DOHH2 (cell line): ENCODE measurements around the gene GABARAPL2.
"Not testable (repeated sequence)": the region's sequence is repeated elsewhere in the genome, so short reads cannot be mapped to it uniquely, and the experiment has no call there.

Experiments used
- H3F3A ChIP-seq: fragments of 200-600 bp; sonication (generic), shearing (Covaris generic); 2 replicates; pipeline ENCODE4 v1.6.0; 2016; ENCODE audit warnings: antibody characterized with exemption, mild to moderate bottlenecking; ENCODE audit not compliant: control insufficient read depth, insufficient read depth
- H3K27ac ChIP-seq: fragments of 200-600 bp; sonication (generic); 2 replicates; pipeline ENCODE4 v1.5.1; 2014; ENCODE audit warnings: low read depth, mild to moderate bottlenecking, low read length, moderate library complexity
- H3K27me3 ChIP-seq: fragments of 200-600 bp; sonication (generic); 2 replicates; pipeline ENCODE4 v1.6.1; 2014; ENCODE audit warnings: mild to moderate bottlenecking, low read length, mixed read lengths; ENCODE audit not compliant: control insufficient read depth
- H3K36me3 ChIP-seq: fragments of 200-600 bp; sonication (generic); 2 replicates; pipeline ENCODE4 v1.6.1; 2014; ENCODE audit warnings: mild to moderate bottlenecking, low read length, moderate library complexity, mixed read lengths; ENCODE audit not compliant: control insufficient read depth
- H3K4me1 ChIP-seq: fragments of 200-600 bp; sonication (generic); 2 replicates; pipeline ENCODE4 v1.6.1; 2014; ENCODE audit warnings: mild to moderate bottlenecking, low read length, mixed read lengths; ENCODE audit not compliant: control insufficient read depth
- H3K4me2 ChIP-seq: fragments of 200-600 bp; sonication (generic); 2 replicates; pipeline ENCODE4 v1.6.0; 2014; ENCODE audit warnings: mild to moderate bottlenecking, low read length, moderate library complexity
- H3K4me3 ChIP-seq: fragments of 200-600 bp; sonication (generic); 2 replicates; pipeline ENCODE4 v1.5.1; 2014; ENCODE audit warnings: mild to moderate bottlenecking, low read length, mixed read lengths
- H3K79me2 ChIP-seq: fragments of 200-600 bp; sonication (generic); 2 replicates; pipeline ENCODE4 v1.6.1; 2014; ENCODE audit warnings: mild to moderate bottlenecking, low read length, mixed read lengths; ENCODE audit not compliant: control insufficient read depth
- H3K9me2 ChIP-seq: fragments of 200-600 bp; sonication (generic); replicated peaks from 2 replicates; pipeline ENCODE4 v1.6.1; 2014; ENCODE audit warnings: mild to moderate bottlenecking, low read length, mixed read lengths; ENCODE audit not compliant: control insufficient read depth
- H3K9me3 ChIP-seq: fragments of 200-600 bp; sonication (generic); 2 replicates; pipeline ENCODE4 v1.6.1; 2014; ENCODE audit warnings: antibody characterized with exemption, low read length, mixed read lengths; ENCODE audit not compliant: control insufficient read depth, insufficient read depth
- H4K20me1 ChIP-seq: fragments of 200-600 bp; sonication (generic); 2 replicates; pipeline ENCODE4 v1.6.0; 2014; ENCODE audit warnings: low read depth, mild to moderate bottlenecking, antibody characterized with exemption, low read length, moderate library complexity; ENCODE audit not compliant: control insufficient read depth, insufficient read depth
- CTCF ChIP-seq: fragments of 200-600 bp; sonication (generic); IDR thresholded peaks from one replicate; pipeline ENCODE4 v1.5.1; 2014; ENCODE audit warnings: antibody characterized with exemption, mild to moderate bottlenecking, low read depth, low read length; ENCODE audit not compliant: poor library complexity, severe bottlenecking
- EZH2phosphoT487 ChIP-seq: fragments of 200-600 bp; sonication (generic); IDR thresholded peaks from 2 replicates; pipeline ENCODE4 v1.6.1; 2017; ENCODE audit warnings: borderline replicate concordance, mild to moderate bottlenecking, antibody characterized with exemption, low read length, moderate library complexity, mixed read lengths

The GABARAPL2 gene

GRCh38 chr16:75588716-75589115 is 22.5 kb downstream of the GABARAPL2 start:
- no peaks in the 10 kb centered on the region for H3K9me3 ChIP-seq
- no peaks in the 10 kb centered on the region for H3K9me2 ChIP-seq
- peaks cover 10% of the 10 kb centered on the region for H3K4me1 ChIP-seq
- no peaks in the 10 kb centered on the region for H4K20me1 ChIP-seq
- no peak overlapping the region for H3K4me2 ChIP-seq
- 0 out of 2 replicates have a peak, but pooled peaks cover 3% of the 10 kb centered on the region for H3F3A ChIP-seq
- no peak overlapping the region for H3K4me3 ChIP-seq
- no peaks in the 10 kb centered on the region for H3K27me3 ChIP-seq
- no peaks in the 10 kb centered on the region for H3K36me3 ChIP-seq
- TF ChIP-seq EZH2phosphoT487 (no peak), CTCF (no peak)
- H3K79me2 ChIP-seq, result no peaks in the 10 kb centered on the region
- no peak overlapping the region for H3K27ac ChIP-seq

GRCh38 chr16:75589306-75589705 is 23.1 kb downstream of the GABARAPL2 start:
- Histone ChIP-seq H3K27me3 (no peaks in the 10 kb centered on the region), H3F3A (0 out of 2 replicates have a peak, but pooled peaks cover 3% of the 10 kb centered on the region), H3K27ac (no peak overlapping the region), H3K9me3 (no peaks in the 10 kb centered on the region), H3K79me2 (no peaks in the 10 kb centered on the region), H4K20me1 (0 out of 2 replicates have a peak, but pooled peaks cover 2% of the 10 kb centered on the region), H3K4me3 (no peak overlapping the region), H3K4me1 (peaks cover 8% of the 10 kb centered on the region), H3K9me2 (no peaks in the 10 kb centered on the region), H3K36me3 (peaks cover 5% of the 10 kb centered on the region; the same call in 1 of the 2 replicates), H3K4me2 (no peak overlapping the region)
- TF ChIP-seq EZH2phosphoT487 (no peak), CTCF (no peak)

DNA sequence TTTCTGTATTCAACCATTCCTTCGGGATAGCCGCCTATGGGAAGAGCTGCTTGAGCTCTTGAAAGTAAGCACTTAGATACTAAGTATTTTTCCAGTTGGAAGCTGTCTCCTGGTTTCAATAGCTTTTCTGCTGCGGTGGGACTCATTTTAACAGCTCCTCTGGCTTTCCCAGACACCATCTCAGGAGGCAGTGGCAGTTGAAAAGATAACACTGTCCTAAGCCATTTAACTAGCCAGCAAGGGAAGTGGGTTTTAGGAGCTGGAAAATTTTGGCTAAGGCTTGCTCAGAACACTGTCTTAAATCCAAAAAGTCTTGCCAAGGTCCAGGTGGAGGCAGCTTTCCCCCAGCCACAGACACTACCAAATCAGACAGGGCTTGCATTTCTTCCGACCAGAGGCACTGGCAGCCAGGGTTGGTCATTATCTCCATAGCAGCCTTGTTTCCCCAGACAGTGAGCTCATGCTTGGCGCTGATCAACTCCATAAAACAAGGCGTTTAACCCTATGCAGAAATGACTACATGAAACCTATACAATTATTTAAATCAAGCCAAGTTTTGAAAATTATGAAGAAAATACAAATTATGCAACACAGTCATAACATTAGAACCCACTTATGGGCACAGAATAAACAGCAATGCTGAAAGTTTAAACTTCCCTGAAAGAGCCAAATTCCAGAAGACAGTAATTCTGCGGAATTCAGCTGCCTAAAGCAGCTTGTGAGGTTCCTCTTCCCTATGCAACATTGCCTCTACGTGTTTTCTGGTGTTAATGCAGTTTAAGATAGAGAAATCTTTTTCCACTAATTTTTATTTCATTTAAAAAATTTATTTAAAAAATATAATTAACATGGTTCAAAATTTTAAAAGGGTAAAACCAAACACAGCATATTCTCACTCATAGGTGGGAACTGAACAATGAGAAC is 25.0 kb downstream of the GABARAPL2 start:
- H3K79me2 ChIP-seq, result no peaks in the 10 kb centered on the region
- 0 out of 2 replicates have a peak, but pooled peaks cover 3% of the 10 kb centered on the region for H4K20me1 ChIP-seq
- no peaks in the 10 kb centered on the region for H3K27me3 ChIP-seq
- TF ChIP-seq CTCF, result no peak
- no peak for TF ChIP-seq EZH2phosphoT487
- H3K4me1 ChIP-seq, result peaks cover 16% of the 10 kb centered on the region
- no peak overlapping the region for H3K4me3 ChIP-seq
- peaks cover 8% of the 10 kb centered on the region; the same call in 1 of the 2 replicates for H3K36me3 ChIP-seq
- H3K4me2 ChIP-seq, result no peak overlapping the region
- H3K9me3 ChIP-seq, result no peaks in the 10 kb centered on the region
- H3K27ac ChIP-seq, result no peak overlapping the region
- 0 out of 2 replicates have a peak, but pooled peaks cover 3% of the 10 kb centered on the region for H3F3A ChIP-seq
- no peaks in the 10 kb centered on the region for H3K9me2 ChIP-seq

- H3K4me1 ChIP-seq, result peaks cover 16% of the 10 kb centered on the region
- H3K27me3 ChIP-seq, H3K36me3 ChIP-seq, H3K27ac ChIP-seq, H3K9me2 ChIP-seq, H3F3A ChIP-seq, H3K4me3 ChIP-seq, H4K20me1 ChIP-seq, H3K4me2 ChIP-seq, H3K9me3 ChIP-seq, H3K79me2 ChIP-seq: not testable (repeated sequence)
Observed at GRCh38 chr16:75591927-75592326, 25.7 kb downstream of the GABARAPL2 start.
